GM12873 (cell line): ENCODE measurements around the gene LARGE2.

ENCODE experiments used
- CTCF ChIP-seq: IDR thresholded peaks from 2 replicates; pipeline ENCODE4 v1.5.1; 2012; ENCODE audit warnings: low read depth, mild to moderate bottlenecking, moderate library complexity, low read length, control low read depth; ENCODE audit not compliant: insufficient read depth; ENCODE audit errors: missing control alignments

LARGE2 gene

GRCh38 chr11:45926001-45926401 is 3.5 kb downstream of the LARGE2 start:
- no peak for TF ChIP-seq CTCF

- no peak for TF ChIP-seq CTCF
Observed at GRCh38 chr11:45926536-45927331, 4.3 kb downstream of the LARGE2 start.

GRCh38 chr11:45927332-45927683 is 4.9 kb downstream of the LARGE2 start:
- TF ChIP-seq CTCF, result no peak

GRCh38 chr11:45927684-45928413 is 5.4 kb downstream of the LARGE2 start:
- no peak for TF ChIP-seq CTCF

- no peak for TF ChIP-seq CTCF
Observed at GRCh38 chr11:45928535-45929215, 6.2 kb downstream of the LARGE2 start.

GRCh38 chr11:45929486-45930030 is 7.1 kb downstream of the LARGE2 start:
- TF ChIP-seq CTCF, result no peak
